Body of pancreas (tissue), 4 donors: ENCODE measurements around the gene TBC1D16.

ENCODE experiments used
- CTCF ChIP-seq, 7 experiments: fragments of 450-650 bp in 4 of 7; fragments of 200-600 bp in 3 of 7; sonication (generic) in 3 of 7; IDR thresholded peaks; one replicate each; pipeline ENCODE4 v1.5.1; 2016 to 2019; ENCODE audit warnings: antibody characterized with exemption in 7 of 7
- POLR2A ChIP-seq, 3 donors: fragments of 450-650 bp; IDR thresholded peaks; one replicate each; pipeline ENCODE4 v1.6.1; 2016; ENCODE audit warnings: antibody characterized with exemption in 3 of 3, mild to moderate bottlenecking in 2 of 3

- TF ChIP-seq CTCF (IDR thresholded peaks at IDR 0.05) (no peak), POLR2A (IDR thresholded peaks at IDR 0.05) (no peak)
These were observed 86.6 kb downstream of the TBC1D16 start for GRCh38 chr17:79948945-79949655.
